Activated naive CD8-positive, alpha-beta T cell treated with anti-CD3 and anti-CD28 coated beads, Interleukin-2, amount 10 ng/mL, durations not matched to agents 7 days and 5 days (primary cell): Measurements from ENCODE around the gene MRC2. TPM values are rescaled to one million over a fixed set of nuclear protein-coding genes. Genes with fewer than 3 reads are reported as not detected.
"Not testable (repeated sequence)": the region's sequence is repeated elsewhere in the genome, so short reads cannot be mapped to it uniquely, and the experiment has no call there.

Experiments used
- ATAC-seq: fragments of 150-1000 bp; cut with Tn5 transposase; one replicate; pipeline ENCODE4 v1.10.0; 2021; ENCODE audit warnings: low read depth, moderate library complexity
- POLR2A ChIA-PET: fragments of 350-600 bp; sonication (Branson Sonifier 250); formaldehyde crosslinking; loops from one replicate; lab custom pipeline; 2021; ENCODE audit warnings: antibody characterized with exemption; lab: Charles Lee
- DNase-seq: peaks from one replicate; pipeline ENCODE4 v3.0.0; 2021
- H3K27ac Mint-ChIP-seq: one replicate; pipeline ENCODE4 v1.8.0; 2022; ENCODE audit warnings: mild to moderate bottlenecking, mixed read lengths
- H3K27me3 Mint-ChIP-seq: one replicate; pipeline ENCODE4 v1.8.0; 2022; ENCODE audit warnings: mild to moderate bottlenecking, moderate library complexity, mixed read lengths
- H3K36me3 Mint-ChIP-seq: one replicate; pipeline ENCODE4 v1.8.0; 2021; ENCODE audit warnings: mild to moderate bottlenecking, mixed read lengths
- H3K4me1 Mint-ChIP-seq: one replicate; pipeline ENCODE4 v1.8.0; 2021; ENCODE audit warnings: mixed read lengths
- H3K4me3 Mint-ChIP-seq: one replicate; pipeline ENCODE4 v1.8.0; 2022; ENCODE audit warnings: mild to moderate bottlenecking, moderate library complexity, mixed read lengths
- H3K9me3 Mint-ChIP-seq: one replicate; pipeline ENCODE4 v1.8.0; 2021; ENCODE audit warnings: mixed read lengths
- total RNA-seq, 2 experiments: library from RNA; stranded (reverse); gene quantifications; one replicate each; pipeline ENCODE4 v1.2.3, GENCODE V29; 2021

Gene MRC2
- 1 to 10 TPM; 1.6 to 2.4 TPM for total RNA-seq

DNA sequence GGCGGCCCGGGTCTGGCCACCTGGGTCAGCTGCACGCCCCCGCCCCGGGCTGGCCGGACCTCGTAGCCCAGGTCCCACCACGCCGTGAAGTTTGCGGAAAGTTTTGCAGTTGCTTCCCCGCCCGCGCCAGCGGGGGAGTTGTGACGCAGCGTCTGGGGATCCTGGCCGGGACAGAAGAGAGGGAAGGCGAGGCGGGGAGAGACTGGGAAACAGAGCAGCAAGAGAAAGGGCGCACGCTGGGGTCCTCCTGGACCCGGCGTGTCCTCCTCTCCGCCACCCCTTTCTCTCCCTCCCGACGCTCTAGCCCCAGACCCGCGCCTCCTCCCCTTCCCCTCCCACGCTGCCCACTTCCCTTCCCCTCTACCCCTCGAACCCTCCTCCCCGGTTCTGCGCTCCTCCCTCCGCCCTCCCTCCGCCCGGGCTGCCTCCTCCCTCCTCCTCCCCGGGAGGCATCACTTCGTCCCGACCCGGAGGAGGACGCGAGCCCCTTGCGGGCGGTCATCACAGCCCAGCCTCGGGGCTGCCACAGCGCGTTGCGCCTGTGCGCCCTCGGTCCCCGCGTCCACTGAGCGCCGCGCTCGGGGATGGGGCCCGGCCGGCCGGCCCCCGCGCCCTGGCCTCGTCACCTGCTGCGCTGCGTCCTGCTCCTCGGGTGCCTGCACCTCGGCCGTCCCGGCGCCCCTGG, at the start of gene MRC2:
Gene MRC2 (plus strand): TSS at position 452 of the 685 bp plus-strand sequence. CDS start 133 bp downstream, at position 585.
- POLR2A ChIA-PET: no interaction called here
- peak within 1 kb of the TSS; percentile 30 for H3K27ac Mint-ChIP-seq
- peaks cover 8% of the 10 kb centered on the region for H3K4me1 Mint-ChIP-seq
- H3K36me3 Mint-ChIP-seq: peaks cover 11% of the 10 kb centered on the region
- H3K9me3 Mint-ChIP-seq: no peaks in the 10 kb centered on the region
- DNase-seq: peak; percentile 53
- ATAC-seq: peak; percentile 40
- H3K4me3 Mint-ChIP-seq: peak within 1 kb of the TSS; percentile 79
- peaks cover 13% of the 10 kb centered on the region for H3K27me3 Mint-ChIP-seq

- Mint-ChIP-seq H3K27me3 (no peaks in the 10 kb centered on the region), H3K9me3 (no peaks in the 10 kb centered on the region), H3K36me3 (peaks cover 35% of the 10 kb centered on the region), H3K27ac (no peak overlapping the region), H3K4me1 (peaks cover 2% of the 10 kb centered on the region), H3K4me3 (no peak overlapping the region)
- DNase-seq: no peak
- no peak for ATAC-seq
- POLR2A ChIA-PET: no interaction called here
Measured at GRCh38 chr17:62578757-62579487, 48.5 kb upstream of the MRC2 start.

DNA sequence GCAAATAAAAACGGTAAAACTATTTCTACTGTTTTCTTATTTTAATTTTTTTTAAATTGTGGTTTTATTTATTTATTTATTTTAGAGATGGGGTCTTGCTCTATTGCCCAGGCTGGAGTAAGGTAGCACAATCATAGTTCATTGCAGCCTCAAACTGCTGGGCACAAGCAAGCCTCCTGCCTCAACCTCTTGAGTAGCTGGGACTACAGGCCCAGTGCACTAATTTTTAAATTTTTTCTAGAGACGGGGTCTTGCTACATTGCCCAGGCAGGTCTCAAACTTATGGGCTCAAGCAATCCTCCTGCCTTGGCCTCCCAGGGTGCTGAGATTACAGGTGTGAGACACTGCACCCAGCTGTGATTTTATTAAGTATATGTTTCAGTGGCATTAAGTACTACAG, 46.5 kb upstream of the MRC2 start:
- peaks cover 30% of the 10 kb centered on the region for H3K36me3 Mint-ChIP-seq
- no peak overlapping the region for H3K4me3 Mint-ChIP-seq
- POLR2A ChIA-PET: no interaction called here
- H3K4me1 Mint-ChIP-seq: peaks cover 2% of the 10 kb centered on the region
- H3K27ac Mint-ChIP-seq: no peak overlapping the region
- H3K27me3 Mint-ChIP-seq: no peaks in the 10 kb centered on the region
- no peaks in the 10 kb centered on the region for H3K9me3 Mint-ChIP-seq
- DNase-seq (no peak), ATAC-seq (no peak)

GRCh38 chr17:62581764-62582163, 45.7 kb upstream of the MRC2 start:
- H3K27me3 Mint-ChIP-seq: no peaks in the 10 kb centered on the region
- H3K4me1 Mint-ChIP-seq: peaks cover 2% of the 10 kb centered on the region
- DNase-seq: no peak
- POLR2A ChIA-PET: no interaction called here
- H3K9me3 Mint-ChIP-seq: no peaks in the 10 kb centered on the region
- H3K27ac Mint-ChIP-seq: no peak overlapping the region
- no peak overlapping the region for H3K4me3 Mint-ChIP-seq
- H3K36me3 Mint-ChIP-seq: peaks cover 26% of the 10 kb centered on the region
- ATAC-seq: no peak

GRCh38 chr17:62587554-62587953, 39.9 kb upstream of the MRC2 start:
- peak overlapping the region; percentile 25 for H3K27ac Mint-ChIP-seq
- peaks cover 19% of the 10 kb centered on the region for H3K36me3 Mint-ChIP-seq
- POLR2A ChIA-PET: no interaction called here
- ATAC-seq: no peak
- DNase-seq: no peak
- peaks cover 2% of the 10 kb centered on the region for H3K4me1 Mint-ChIP-seq
- no peaks in the 10 kb centered on the region for H3K27me3 Mint-ChIP-seq
- H3K4me3 Mint-ChIP-seq: no peak overlapping the region
- no peaks in the 10 kb centered on the region for H3K9me3 Mint-ChIP-seq

GRCh38 chr17:62588109-62588508, 39.4 kb upstream of the MRC2 start:
- Mint-ChIP-seq H3K4me1 (peaks cover 2% of the 10 kb centered on the region), H3K9me3 (no peaks in the 10 kb centered on the region), H3K27ac (no peak overlapping the region), H3K4me3 (no peak overlapping the region), H3K36me3 (peaks cover 19% of the 10 kb centered on the region), H3K27me3 (no peaks in the 10 kb centered on the region)
- POLR2A ChIA-PET: no interaction called here
- no peak for DNase-seq
- ATAC-seq: no peak

- no peak for ATAC-seq
- H3K9me3 Mint-ChIP-seq: no peaks in the 10 kb centered on the region
- POLR2A ChIA-PET: no interaction called here
Measured at GRCh38 chr17:62591333-62591732, 36.1 kb upstream of the MRC2 start.

DNA sequence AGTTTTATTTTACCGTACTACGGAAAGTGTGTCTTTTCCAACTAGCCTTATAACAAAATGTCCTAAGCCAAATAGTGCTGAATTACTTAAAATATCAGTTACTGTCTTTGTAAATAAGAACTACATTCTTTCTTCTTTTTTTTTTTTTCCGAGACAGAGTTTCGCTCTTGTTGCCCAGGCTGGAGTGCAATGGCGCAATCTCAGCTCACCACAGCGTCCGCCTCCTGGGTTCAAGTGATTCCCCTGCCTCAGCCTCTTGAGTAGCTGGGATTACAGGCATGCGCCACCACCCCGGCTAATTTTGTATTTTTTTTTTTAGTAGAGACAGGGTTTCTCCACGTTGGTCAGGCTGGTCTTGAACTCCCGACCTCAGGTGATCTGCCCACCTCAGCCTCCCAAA, 35.6 kb upstream of the MRC2 start:
- peaks cover 30% of the 10 kb centered on the region for H3K36me3 Mint-ChIP-seq
- H3K4me3 Mint-ChIP-seq, H3K9me3 Mint-ChIP-seq, POLR2A ChIA-PET, H3K4me1 Mint-ChIP-seq, ATAC-seq, H3K27ac Mint-ChIP-seq, DNase-seq, H3K27me3 Mint-ChIP-seq: not testable (repeated sequence)

More at GRCh38 chr17:62591333-62591732, 36.1 kb upstream of the MRC2 start:
- no peak overlapping the region for H3K4me3 Mint-ChIP-seq
- no peaks in the 10 kb centered on the region for H3K27me3 Mint-ChIP-seq
- DNase-seq: no peak
- H3K36me3 Mint-ChIP-seq: peaks cover 25% of the 10 kb centered on the region
- H3K27ac Mint-ChIP-seq: no peak overlapping the region
- H3K4me1 Mint-ChIP-seq: peaks cover 2% of the 10 kb centered on the region

DNA sequence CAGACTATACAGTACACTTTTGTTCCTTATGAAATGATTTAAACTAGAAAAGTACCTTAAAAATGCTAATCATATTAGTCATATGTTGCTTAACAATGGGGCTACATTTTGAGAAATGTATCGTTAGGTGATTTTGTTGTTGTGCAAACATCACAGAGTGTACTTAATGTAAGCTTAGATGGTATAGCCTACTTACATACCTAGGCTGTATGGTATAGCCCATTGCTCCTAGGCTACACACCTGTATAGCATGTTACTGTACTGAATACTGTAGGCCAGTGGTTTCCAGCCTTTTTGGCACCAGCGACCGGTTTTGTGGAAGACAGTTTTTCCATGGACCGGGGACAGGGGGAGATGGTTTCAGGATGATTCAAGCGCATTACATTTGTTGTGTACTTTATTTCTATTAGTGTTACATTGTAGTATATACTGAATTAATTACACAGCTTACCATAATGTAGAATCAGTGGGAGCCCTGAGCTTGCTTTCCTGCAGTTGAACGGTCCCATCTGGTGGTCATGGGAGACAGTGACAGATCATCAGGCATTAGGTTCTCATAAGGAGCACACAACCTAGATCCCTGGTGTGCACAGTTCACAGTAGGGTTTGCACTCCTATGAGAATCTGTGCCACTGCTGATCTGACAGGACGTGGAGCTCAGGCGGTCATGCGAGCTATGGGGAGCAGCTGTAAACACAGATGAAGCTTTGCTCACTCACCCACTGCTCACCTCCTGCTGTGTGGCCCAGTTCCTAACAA, 35.0 kb upstream of the MRC2 start:
- DNase-seq (no peak), ATAC-seq (no peak)
- H3K27ac Mint-ChIP-seq: no peak overlapping the region
- H3K4me1 Mint-ChIP-seq: peaks cover 2% of the 10 kb centered on the region
- H3K9me3 Mint-ChIP-seq: no peaks in the 10 kb centered on the region
- POLR2A ChIA-PET: interaction anchor here (0.6 kb wide), 1 partner anchor 21 kb away, joined by 5 read pairs; no protein-coding TSS in a partner anchor
- no peaks in the 10 kb centered on the region for H3K27me3 Mint-ChIP-seq
- H3K4me3 Mint-ChIP-seq: no peak overlapping the region
- peaks cover 37% of the 10 kb centered on the region for H3K36me3 Mint-ChIP-seq

DNA sequence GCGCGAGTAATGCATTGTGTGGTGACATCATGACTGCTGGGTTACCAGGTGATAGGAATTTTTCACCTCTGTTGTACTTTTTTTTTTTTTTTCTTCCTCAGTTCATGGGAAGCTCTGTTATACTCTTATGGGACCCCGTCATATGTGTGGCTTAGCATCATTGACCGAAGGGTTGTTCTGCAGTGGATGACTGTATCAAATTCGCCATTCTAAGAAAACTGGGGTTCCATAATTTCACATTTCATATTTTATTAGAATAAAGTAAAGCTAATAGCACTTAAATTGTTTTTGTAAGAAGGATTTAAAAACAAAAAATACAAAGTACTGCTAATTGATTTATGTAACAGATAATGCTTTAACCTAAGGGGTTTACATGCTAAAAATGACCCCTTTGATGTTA, 32.0 kb upstream of the MRC2 start:
- Mint-ChIP-seq H3K36me3 (peaks cover 44% of the 10 kb centered on the region), H3K9me3 (no peaks in the 10 kb centered on the region), H3K4me3 (no peak overlapping the region), H3K27ac (no peak overlapping the region), H3K27me3 (no peaks in the 10 kb centered on the region), H3K4me1 (no peaks in the 10 kb centered on the region)
- ATAC-seq (no peak), DNase-seq (no peak)
- POLR2A ChIA-PET: no interaction called here

DNA sequence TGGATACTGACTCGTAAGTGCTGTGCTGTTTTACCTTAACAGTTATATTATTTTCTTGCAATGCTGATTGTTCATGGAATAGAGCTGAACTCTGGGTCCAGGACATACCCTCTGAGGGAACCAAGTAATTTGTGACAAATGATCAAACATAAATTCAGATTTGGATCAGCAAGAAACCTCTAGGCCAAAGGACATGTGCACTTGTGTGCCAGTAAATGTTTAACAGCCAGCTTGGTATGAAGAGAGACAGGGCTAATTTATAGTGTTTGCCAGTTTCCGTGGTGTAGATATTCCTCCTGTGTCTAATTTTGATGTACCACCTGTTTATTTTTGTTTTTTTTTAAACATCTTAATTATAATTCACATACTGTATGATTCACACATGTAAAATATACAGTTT, 30.8 kb upstream of the MRC2 start:
- Mint-ChIP-seq H3K27ac (no peak overlapping the region), H3K27me3 (no peaks in the 10 kb centered on the region), H3K9me3 (no peaks in the 10 kb centered on the region), H3K4me1 (peaks cover 2% of the 10 kb centered on the region), H3K36me3 (peaks cover 46% of the 10 kb centered on the region), H3K4me3 (no peak overlapping the region)
- POLR2A ChIA-PET: no interaction called here
- ATAC-seq (no peak), DNase-seq (no peak)

GRCh38 chr17:62597150-62597549, 30.3 kb upstream of the MRC2 start:
- POLR2A ChIA-PET: no interaction called here
- DNase-seq (no peak), ATAC-seq (no peak)
- Mint-ChIP-seq H3K27me3 (no peaks in the 10 kb centered on the region), H3K4me1 (peaks cover 2% of the 10 kb centered on the region), H3K27ac (no peak overlapping the region), H3K36me3 (peaks cover 48% of the 10 kb centered on the region), H3K9me3 (no peaks in the 10 kb centered on the region), H3K4me3 (no peak overlapping the region)

GRCh38 chr17:62597920-62598319, 29.6 kb upstream of the MRC2 start:
- no peak for ATAC-seq
- Mint-ChIP-seq H3K4me3 (no peak overlapping the region), H3K4me1 (peaks cover 2% of the 10 kb centered on the region), H3K9me3 (no peaks in the 10 kb centered on the region), H3K27me3 (no peaks in the 10 kb centered on the region), H3K27ac (no peak overlapping the region), H3K36me3 (peaks cover 47% of the 10 kb centered on the region)
- no peak for DNase-seq
- POLR2A ChIA-PET: no interaction called here
